ENCODE measurements around the gene POLR3GL.

The POLR3GL gene

GRCh38 chr1:145979746-145980456 is 15.4 kb downstream of the POLR3GL start:
- no peak for TF ChIP-seq CTCF (IDR thresholded peaks at IDR 0.05; ENCODE audit: insufficient read depth, low read length)
- TF ChIP-seq SPI1 (IDR thresholded peaks at IDR 0.05; ENCODE audit: borderline replicate concordance, low read depth), result no peak
- no peak for TF ChIP-seq GABPA (IDR thresholded peaks at IDR 0.05; ENCODE audit: low read depth)
- TF ChIP-seq POLR2AphosphoS5 (IDR thresholded peaks at IDR 0.05; ENCODE audit: low read depth), result no peak
- no peak for TF ChIP-seq REST (IDR thresholded peaks at IDR 0.05; ENCODE audit: insufficient replicate concordance, low read depth)
- no peak overlapping the region for H3K4me3 ChIP-seq (replicated peaks; ENCODE audit: insufficient read depth, low read length)
- peak in 1 of 2 experiments; percentile 66 for DNase-seq (ENCODE audit: low read depth in 1 of 2, low spot score in 1 of 2)
- peak overlapping the region; percentile 91 for H3K27ac ChIP-seq (replicated peaks)
- H3K27me3 ChIP-seq (ENCODE audit: insufficient read depth, poor library complexity, severe bottlenecking), result no peaks in the 10 kb centered on the region

GRCh38 chr1:145980457-145980994 is 16.0 kb downstream of the POLR3GL start:
- Histone ChIP-seq H3K27me3 (ENCODE audit: insufficient read depth, poor library complexity, severe bottlenecking) (no peaks in the 10 kb centered on the region), H3K4me3 (replicated peaks; ENCODE audit: insufficient read depth, low read length) (no peak overlapping the region), H3K27ac (replicated peaks) (peak overlapping the region; percentile 91)
- no peak for TF ChIP-seq SPI1 (IDR thresholded peaks at IDR 0.05; ENCODE audit: borderline replicate concordance, low read depth)
- no peak for TF ChIP-seq REST (IDR thresholded peaks at IDR 0.05; ENCODE audit: insufficient replicate concordance, low read depth)
- no peak for TF ChIP-seq CTCF (IDR thresholded peaks at IDR 0.05; ENCODE audit: insufficient read depth, low read length)
- TF ChIP-seq POLR2AphosphoS5 (IDR thresholded peaks at IDR 0.05; ENCODE audit: low read depth), result no peak
- TF ChIP-seq GABPA (IDR thresholded peaks at IDR 0.05; ENCODE audit: low read depth), result no peak
- DNase-seq (ENCODE audit: low read depth in 1 of 2, low spot score in 1 of 2), result no peak

GRCh38 chr1:145982010-145982723 is 17.7 kb downstream of the POLR3GL start:
- DNase-seq (ENCODE audit: low read depth in 1 of 2, low spot score in 1 of 2), result no peak
- Histone ChIP-seq H3K4me3 (replicated peaks; ENCODE audit: insufficient read depth, low read length) (no peak overlapping the region), H3K27me3 (ENCODE audit: insufficient read depth, poor library complexity, severe bottlenecking) (no peaks in the 10 kb centered on the region), H3K27ac (replicated peaks) (no peak overlapping the region)
- no peak for TF ChIP-seq CTCF (IDR thresholded peaks at IDR 0.05; ENCODE audit: insufficient read depth, low read length)
- no peak for TF ChIP-seq POLR2AphosphoS5 (IDR thresholded peaks at IDR 0.05; ENCODE audit: low read depth)
- TF ChIP-seq SPI1 (IDR thresholded peaks at IDR 0.05; ENCODE audit: borderline replicate concordance, low read depth), result no peak
- no peak for TF ChIP-seq REST (IDR thresholded peaks at IDR 0.05; ENCODE audit: insufficient replicate concordance, low read depth)
- no peak for TF ChIP-seq GABPA (IDR thresholded peaks at IDR 0.05; ENCODE audit: low read depth)

Data from HL-60 (cell line).